Common myeloid progenitor, CD34-positive (primary cell): ENCODE results near the gene CPSF3.

Source experiments
- CTCF ChIA-PET: fragments of 350-600 bp; sonication (Branson Sonifier 250); formaldehyde crosslinking; loops from one replicate; lab custom pipeline; 2021; ENCODE audit warnings: antibody characterized with exemption; lab: Charles Lee
- POLR2A ChIA-PET: fragments of 350-600 bp; sonication (Branson Sonifier 250); formaldehyde crosslinking; loops from one replicate; lab custom pipeline; 2021; ENCODE audit warnings: antibody characterized with exemption; lab: Charles Lee
- DNase-seq, 3 donors: peaks; one replicate each; pipeline versions ENCODE4 v3.0.0 to v3.0.0-alpha.2; 2013
- H3K27ac ChIP-seq, 2 experiments: 1 replicate in 1 of 2; 2 replicates in 1 of 2; pipeline ENCODE4 v1.7.0; 2013; ENCODE audit warnings: inconsistent platforms in 2 of 2, low read length in 2 of 2, mild to moderate bottlenecking in 2 of 2, low read depth in 1 of 2, moderate library complexity in 1 of 2; ENCODE audit not compliant: severe bottlenecking in 2 of 2, insufficient read depth in 1 of 2, poor library complexity in 1 of 2
- H3K27me3 ChIP-seq, 5 experiments: replicated peaks in 2 of 5; 1 replicate in 3 of 5; 2 replicates in 2 of 5; pipeline versions ENCODE4 v1.6.1 to v1.7.0; 2013; ENCODE audit warnings: low read length in 4 of 5, mild to moderate bottlenecking in 2 of 5, moderate library complexity in 2 of 5, inconsistent platforms in 1 of 5; ENCODE audit not compliant: insufficient read depth in 5 of 5, control insufficient read depth in 4 of 5
- H3K36me3 ChIP-seq, 4 experiments: 1 replicate in 2 of 4; 2 replicates in 2 of 4; pipeline versions ENCODE4 v1.6.1 to v1.7.0; 2013; ENCODE audit warnings: low read length in 3 of 4, control low read depth in 1 of 4, mild to moderate bottlenecking in 1 of 4; ENCODE audit not compliant: control insufficient read depth in 4 of 4, insufficient read depth in 4 of 4
- H3K4me1 ChIP-seq, 4 experiments: 1 replicate in 3 of 4; 2 replicates in 1 of 4; pipeline versions ENCODE4 v1.6.1 to v1.7.1; 2013; ENCODE audit warnings: low read length in 3 of 4, mild to moderate bottlenecking in 3 of 4, control low read depth in 1 of 4, inconsistent platforms in 1 of 4, moderate library complexity in 1 of 4; ENCODE audit not compliant: control insufficient read depth in 4 of 4, insufficient read depth in 4 of 4; ENCODE audit errors: control extremely low read depth in 1 of 4
- H3K4me3 ChIP-seq, 7 experiments: 1 replicate in 4 of 7; 2 replicates in 3 of 7; pipeline versions ENCODE4 v1.5.1 to v1.7.0; 2013; ENCODE audit warnings: mild to moderate bottlenecking in 7 of 7, low read length in 6 of 7, moderate library complexity in 6 of 7, inconsistent platforms in 2 of 7, low read depth in 2 of 7, control low read depth in 1 of 7; ENCODE audit not compliant: insufficient read depth in 4 of 7, control insufficient read depth in 1 of 7; ENCODE audit errors: extremely low read depth in 1 of 7
- H3K9me3 ChIP-seq, 5 experiments: 1 replicate in 4 of 5; 2 replicates in 1 of 5; pipeline versions ENCODE4 v1.6.1 to v1.7.1; 2013; ENCODE audit warnings: low read length in 4 of 5, mild to moderate bottlenecking in 2 of 5, inconsistent platforms in 1 of 5, low read depth in 1 of 5, moderate library complexity in 1 of 5; ENCODE audit not compliant: control insufficient read depth in 4 of 5, insufficient read depth in 2 of 5; ENCODE audit errors: control extremely low read depth in 1 of 5
- WGBS: methylation state at CpG from one replicate; pipeline ENCODE4 v1.1.5; 2013; ENCODE audit not compliant: insufficient coverage; 5-methylcytosine and 5-hydroxymethylcytosine counted together

CPSF3 gene

DNA sequence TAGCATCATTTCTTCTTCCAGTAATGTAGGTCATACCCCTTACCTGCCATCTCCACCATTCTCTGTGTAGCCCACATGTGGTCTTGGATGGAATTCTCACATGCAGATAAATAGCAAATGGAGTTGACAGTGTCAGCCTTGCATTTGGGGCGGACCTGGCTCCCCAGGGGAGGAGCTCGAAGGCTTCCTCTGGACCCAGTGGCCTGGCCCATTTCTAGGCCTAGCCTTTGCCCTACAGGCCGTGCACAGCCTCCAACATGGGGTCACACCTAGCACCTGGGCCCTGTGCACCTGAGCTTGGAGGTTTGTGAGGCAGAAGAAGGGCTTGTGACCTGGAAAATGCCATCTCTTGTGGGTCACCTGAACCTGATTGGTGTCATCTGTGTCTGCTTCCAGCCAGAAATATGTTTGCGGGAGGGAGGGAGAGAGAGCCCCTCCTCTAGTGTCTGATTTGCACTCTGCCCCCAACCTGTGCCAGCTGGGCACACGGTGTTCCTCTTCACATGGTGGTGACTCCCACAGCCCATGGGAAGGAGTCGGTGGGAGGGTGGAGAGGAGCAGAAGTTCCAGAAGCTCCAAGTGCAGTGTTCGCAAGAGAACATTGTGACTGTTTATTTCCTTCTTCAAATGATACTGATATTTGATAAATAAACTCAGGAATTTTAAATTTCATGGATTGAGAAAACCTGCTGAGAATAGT lies 33.2 kb upstream of the CPSF3 start:
- Histone ChIP-seq H3K4me1 (no peaks in the 10 kb centered on the region), H3K9me3 (no peaks in the 10 kb centered on the region), H3K27ac (no peak overlapping the region), H3K36me3 (peaks cover 0 to 24% (median 6%) of the 10 kb centered on the region in 4 experiments), H3K4me3 (no peak overlapping the region), H3K27me3 (no peaks in the 10 kb centered on the region)
- WGBS = 98% methylated on average over 5 of the region's 7 CpGs
- CTCF ChIA-PET = no interaction called here
- DNase-seq = no peak
- POLR2A ChIA-PET = no interaction called here

DNA sequence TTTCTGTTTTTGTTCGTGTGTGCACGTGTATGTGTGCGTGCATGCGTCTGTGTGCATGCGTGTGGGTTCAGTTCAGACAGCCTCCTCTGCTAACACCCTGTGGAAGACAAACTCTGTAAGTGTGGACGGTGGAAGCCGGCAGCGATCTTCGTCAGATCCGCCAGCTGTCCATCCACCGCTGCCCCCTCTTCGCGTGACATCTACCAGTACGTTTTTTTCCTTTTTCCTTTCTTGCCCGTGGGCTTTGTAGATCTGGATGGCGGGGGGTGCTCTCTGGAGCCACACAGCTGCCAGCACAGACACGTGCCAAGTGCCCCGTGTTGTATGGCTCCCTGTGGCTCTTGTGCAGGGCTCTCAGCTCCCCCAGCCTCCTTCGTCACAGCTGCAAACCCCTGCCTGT lies 32.5 kb upstream of the CPSF3 start:
- WGBS = over 99% methylated on average over 19 of the region's 19 CpGs
- H3K9me3 ChIP-seq = no peaks in the 10 kb centered on the region
- H3K4me1 ChIP-seq = no peaks in the 10 kb centered on the region
- ChIA-PET POLR2A (no interaction called here), CTCF (interaction anchor here (0.6 kb wide), 1 partner anchor 1537 kb away, joined by 3 read pairs; no protein-coding TSS in a partner anchor)
- peaks cover 0 to 21% (median 6%) of the 10 kb centered on the region in 4 experiments for H3K36me3 ChIP-seq
- no peaks in the 10 kb centered on the region for H3K27me3 ChIP-seq
- no peak for DNase-seq
- no peak overlapping the region for H3K27ac ChIP-seq
- H3K4me3 ChIP-seq = no peak overlapping the region

GRCh38 chr2:9391961-9392720 lies 31.3 kb upstream of the CPSF3 start:
- WGBS = 96% methylated on average over 10 of the region's 13 CpGs
- CTCF ChIA-PET = no interaction called here

GRCh38 chr2:9392898-9393765 lies 30.3 kb upstream of the CPSF3 start:
- H3K4me3 ChIP-seq = no peak overlapping the region
- DNase-seq = no peak
- POLR2A ChIA-PET = interaction anchor here (0.5 kb wide), 1 partner anchor 1407 kb away, joined by 3 read pairs; no protein-coding TSS in a partner anchor

More at GRCh38 chr2:9391961-9392720, 31.3 kb upstream of the CPSF3 start:
- no peaks in the 10 kb centered on the region for H3K27me3 ChIP-seq
- POLR2A ChIA-PET = interaction anchor here (0.5 kb wide), 1 partner anchor 1408 kb away, joined by 3 read pairs; no protein-coding TSS in a partner anchor
- no peaks in the 10 kb centered on the region for H3K4me1 ChIP-seq
- no peak overlapping the region for H3K4me3 ChIP-seq
- DNase-seq = no peak
- H3K27ac ChIP-seq = no peak overlapping the region
- H3K36me3 ChIP-seq = peaks cover 0 to 20% (median 6%) of the 10 kb centered on the region in 4 experiments
- no peaks in the 10 kb centered on the region for H3K9me3 ChIP-seq

GRCh38 chr2:9394816-9395215 lies 28.6 kb upstream of the CPSF3 start:
- POLR2A ChIA-PET = no interaction called here
- Histone ChIP-seq H3K27me3 (no peaks in the 10 kb centered on the region), H3K4me3 (no peak overlapping the region), H3K27ac (no peak overlapping the region), H3K9me3 (no peaks in the 10 kb centered on the region), H3K36me3 (peaks cover 0 to 12% (median 2%) of the 10 kb centered on the region in 4 experiments), H3K4me1 (peaks cover 0 to 5% (median 3%) of the 10 kb centered on the region in 4 experiments)
- DNase-seq = no peak
- 96% methylated on average over 15 of the region's 15 CpGs for WGBS
- CTCF ChIA-PET = interaction anchor here (1.5 kb wide), 1 partner anchor 10 kb away, joined by 3 read pairs; no protein-coding TSS in a partner anchor

More at GRCh38 chr2:9392898-9393765, 30.3 kb upstream of the CPSF3 start:
- Histone ChIP-seq H3K27ac (no peak overlapping the region), H3K9me3 (no peaks in the 10 kb centered on the region), H3K27me3 (no peaks in the 10 kb centered on the region), H3K36me3 (peaks cover 0 to 20% (median 5%) of the 10 kb centered on the region in 4 experiments), H3K4me1 (no peaks in the 10 kb centered on the region)
- CTCF ChIA-PET = no interaction called here
- WGBS = 91% methylated on average over 24 of the region's 28 CpGs

DNA sequence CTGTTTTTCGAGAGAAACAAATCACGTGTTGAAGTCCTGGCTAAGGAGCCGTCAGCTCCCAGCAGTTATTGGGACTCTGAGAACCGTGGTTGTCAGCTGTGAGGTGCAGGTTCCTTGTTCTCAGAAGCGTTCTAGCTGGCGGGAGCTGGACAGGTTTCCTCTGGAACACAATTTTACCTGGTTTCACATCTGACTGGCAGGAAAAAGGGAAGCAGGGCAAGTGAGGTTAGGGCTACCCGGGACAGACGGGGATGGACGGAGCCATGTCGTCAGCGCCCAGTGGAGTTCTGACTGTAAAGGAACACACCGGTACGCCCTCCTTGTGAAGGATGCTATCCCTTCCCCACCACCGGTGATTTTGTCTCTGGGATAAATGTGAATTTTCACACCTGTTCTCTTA lies 26.3 kb upstream of the CPSF3 start:
- no peak for DNase-seq
- Histone ChIP-seq H3K4me3 (no peak overlapping the region), H3K27me3 (no peaks in the 10 kb centered on the region), H3K27ac (no peak overlapping the region), H3K4me1 (peaks cover 0 to 6% (median 3%) of the 10 kb centered on the region in 4 experiments), H3K36me3 (peaks cover 0 to 18% (median 0%) of the 10 kb centered on the region in 4 experiments), H3K9me3 (no peaks in the 10 kb centered on the region)
- WGBS = 97% methylated on average over 13 of the region's 14 CpGs
- ChIA-PET POLR2A (no interaction called here), CTCF (interaction anchor here (1.5 kb wide), 1 partner anchor 8 kb away, joined by 3 read pairs; no protein-coding TSS in a partner anchor)
